ENCODE measurements around the gene MN1. TPM values are rescaled to one million over a fixed set of nuclear protein-coding genes. Genes with fewer than 3 reads are reported as not detected.

MN1 gene
- total and polyA plus RNA-seq, 2 donors (not counting 1 experiment from before 2014, with no cell fraction given), result 0.02 to 0.12 TPM

GRCh38 chr22:27809226-27809603 lies 7.7 kb upstream of the MN1 start:
- Histone ChIP-seq H3K4me2 (replicated peaks; ENCODE audit: low read depth, low read length, poor library complexity, severe bottlenecking) (no peak overlapping the region), H3K4me1 (ENCODE audit: control insufficient read depth in 2 of 2, insufficient read depth in 2 of 2, low read length in 2 of 2) (peaks cover 5 to 6% of the 10 kb centered on the region in 2 donors), H3K9me3 (ENCODE audit: control extremely low read depth in 1 of 3, control insufficient read depth in 2 of 3, insufficient read depth in 1 of 3, low read length in 2 of 3) (no peaks in the 10 kb centered on the region), H3K9ac (ENCODE audit: low read length) (no peak overlapping the region), H3K4me3 (ENCODE audit: control extremely low read depth in 1 of 5, extremely low read depth in 1 of 5, insufficient read depth in 1 of 5, low read depth in 2 of 5, low read length in 4 of 5) (no peak overlapping the region), H3K79me2 (ENCODE audit: control insufficient read depth, insufficient read depth, low read length) (no peaks in the 10 kb centered on the region), H3K36me3 (replicated peaks in 1 of 2; ENCODE audit: control extremely low read depth in 1 of 2, control insufficient read depth in 1 of 2, extremely low read depth in 1 of 2, insufficient read depth in 2 of 2, low read length in 1 of 2) (no peaks in the 10 kb centered on the region), H4K20me1 (ENCODE audit: control insufficient read depth, insufficient read depth, low read length, poor library complexity, severe bottlenecking) (no peaks in the 10 kb centered on the region), H2AFZ (ENCODE audit: insufficient read depth, low read depth, low read length, poor library complexity, severe bottlenecking) (no peak overlapping the region), H3K27ac (ENCODE audit: low read length in 2 of 2) (no peak overlapping the region), H3K27me3 (replicated peaks in 1 of 4; ENCODE audit: control extremely low read depth in 1 of 4, control insufficient read depth in 3 of 4, insufficient read depth in 4 of 4, low read length in 3 of 4) (peaks cover 0 to 16% (median 5%) of the 10 kb centered on the region in 4 experiments)
- Mint-ChIP-seq H3K4me3 (no peak overlapping the region), H3K9me3 (ENCODE audit: insufficient read depth) (no peaks in the 10 kb centered on the region), H3K27ac (no peak overlapping the region), H3K27me3 (peaks cover 39% of the 10 kb centered on the region), H3K4me1 (peaks cover 6% of the 10 kb centered on the region)
- intact Hi-C loops (cut with micrococcal nuclease), result no loop called here
- TF ChIP-seq EZH2 (IDR thresholded peaks at IDR 0.05; ENCODE audit: borderline replicate concordance, insufficient read depth, low read depth, low read length, poor library complexity, severe bottlenecking) (no peak), CTCF (IDR thresholded peaks at IDR 0.05) (no peak)
- CTCF ChIA-PET, result no interaction called here
- POLR2A ChIA-PET, result no interaction called here
- DNase-seq, result no peak
- WGBS (ENCODE audit: insufficient coverage), result 13% methylated on average over 3 of the region's 5 CpGs
- no peak for ATAC-seq (ENCODE audit: low read depth)

- no peak overlapping the region for H3K4me3 Mint-ChIP-seq
- peaks cover 6% of the 10 kb centered on the region for H3K4me1 Mint-ChIP-seq
- Histone ChIP-seq H3K4me2 (replicated peaks; ENCODE audit: low read depth, low read length, poor library complexity, severe bottlenecking) (no peak overlapping the region), H3K27me3 (replicated peaks in 1 of 4; ENCODE audit: control extremely low read depth in 1 of 4, control insufficient read depth in 3 of 4, insufficient read depth in 4 of 4, low read length in 3 of 4) (peaks cover 0 to 18% (median 5%) of the 10 kb centered on the region in 4 experiments), H3K4me3 (ENCODE audit: control extremely low read depth in 1 of 5, extremely low read depth in 1 of 5, insufficient read depth in 1 of 5, low read depth in 2 of 5, low read length in 4 of 5) (no peak overlapping the region), H3K27ac (ENCODE audit: low read length in 2 of 2) (no peak overlapping the region), H3K9ac (ENCODE audit: low read length) (no peak overlapping the region), H3K79me2 (ENCODE audit: control insufficient read depth, insufficient read depth, low read length) (no peaks in the 10 kb centered on the region), H3K36me3 (replicated peaks in 1 of 2; ENCODE audit: control extremely low read depth in 1 of 2, control insufficient read depth in 1 of 2, extremely low read depth in 1 of 2, insufficient read depth in 2 of 2, low read length in 1 of 2) (no peaks in the 10 kb centered on the region), H3K9me3 (ENCODE audit: control extremely low read depth in 1 of 3, control insufficient read depth in 2 of 3, insufficient read depth in 1 of 3, low read length in 2 of 3) (no peaks in the 10 kb centered on the region), H4K20me1 (ENCODE audit: control insufficient read depth, insufficient read depth, low read length, poor library complexity, severe bottlenecking) (no peaks in the 10 kb centered on the region), H3K4me1 (ENCODE audit: control insufficient read depth in 2 of 2, insufficient read depth in 2 of 2, low read length in 2 of 2) (peaks cover 5 to 6% of the 10 kb centered on the region in 2 donors), H2AFZ (ENCODE audit: insufficient read depth, low read depth, low read length, poor library complexity, severe bottlenecking) (no peak overlapping the region)
- peaks cover 40% of the 10 kb centered on the region for H3K27me3 Mint-ChIP-seq
- 93% methylated on average over 18 of the region's 18 CpGs for WGBS (ENCODE audit: insufficient coverage)
- ATAC-seq (ENCODE audit: low read depth) (no peak), DNase-seq (no peak)
- TF ChIP-seq EZH2 (IDR thresholded peaks at IDR 0.05; ENCODE audit: borderline replicate concordance, insufficient read depth, low read depth, low read length, poor library complexity, severe bottlenecking) (no peak), CTCF (IDR thresholded peaks at IDR 0.05) (no peak)
- H3K27ac Mint-ChIP-seq, result no peak overlapping the region
- ChIA-PET POLR2A (no interaction called here), CTCF (no interaction called here)
- intact Hi-C loops (cut with micrococcal nuclease), result no loop called here
- H3K9me3 Mint-ChIP-seq (ENCODE audit: insufficient read depth), result no peaks in the 10 kb centered on the region
These were observed 7.1 kb upstream of the MN1 start for GRCh38 chr22:27808451-27809225.
